Retinal pigment epithelial cell (primary cell): ENCODE results near the gene SAMSN1.
A peak's percentile ranks its signal among the peaks of the same experiment; 100 is the strongest.

Experiments used
- DNase-seq: peaks from one replicate; pipeline ENCODE4 v3.0.0-alpha.2; 2010; ENCODE audit warnings: low read depth
- H3K4me3 ChIP-seq: 2 replicates; pipeline ENCODE4 v1.5.1; 2011; ENCODE audit warnings: mild to moderate bottlenecking, low read length, control low read depth, moderate library complexity
- TF ChIP-seq, protein P1 (sequence below): conservative IDR thresholded peaks from 2 replicates; pipeline ENCODE4 v1.5.1; 2011; ENCODE audit warnings: low read depth, low read length, control low read depth, inconsistent platforms

Gene SAMSN1

DNA sequence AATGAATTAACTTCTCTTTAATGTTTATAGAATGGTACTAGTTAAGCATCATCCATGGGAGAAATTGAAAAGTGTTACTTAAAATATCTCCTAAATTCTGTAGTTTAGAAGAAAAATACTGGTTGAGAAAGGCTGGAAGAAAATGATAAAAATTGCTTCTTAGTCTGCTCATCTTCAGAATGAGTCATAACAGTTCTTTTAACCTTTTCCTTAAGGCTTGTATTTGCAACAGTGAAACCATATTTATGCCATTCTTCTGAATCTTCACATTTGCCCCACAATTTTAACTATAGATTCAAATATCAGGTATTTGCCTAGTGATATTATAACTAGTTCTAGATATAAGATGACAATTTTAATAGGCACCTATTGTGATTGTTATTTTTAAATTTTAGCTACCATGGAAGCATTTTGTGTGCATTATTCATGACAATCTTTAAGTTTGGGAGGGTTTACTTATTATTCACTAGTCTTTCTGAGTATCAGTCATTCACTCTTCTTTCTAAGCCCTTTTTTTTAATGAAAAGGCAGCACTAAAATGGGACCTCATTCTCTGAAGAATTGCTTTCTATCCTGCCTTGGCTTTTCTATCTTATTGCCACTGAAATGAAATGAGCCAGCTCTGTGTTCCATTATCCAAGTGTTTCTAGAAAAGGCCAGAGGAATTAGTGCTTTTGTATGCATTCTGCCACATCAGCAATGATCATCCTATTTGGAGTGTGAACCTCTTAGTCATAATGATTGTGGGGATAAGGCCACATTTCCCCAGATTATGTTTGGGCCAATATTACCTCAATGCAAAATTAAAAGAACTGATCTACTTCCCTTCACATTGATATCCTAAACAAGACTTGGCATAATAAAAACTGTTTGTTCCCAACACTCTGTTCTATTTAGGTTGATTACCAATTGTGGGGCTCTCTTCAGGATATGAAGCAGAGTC is 58.4 kb downstream of the SAMSN1 start:
- TF ChIP-seq, protein P1, sequence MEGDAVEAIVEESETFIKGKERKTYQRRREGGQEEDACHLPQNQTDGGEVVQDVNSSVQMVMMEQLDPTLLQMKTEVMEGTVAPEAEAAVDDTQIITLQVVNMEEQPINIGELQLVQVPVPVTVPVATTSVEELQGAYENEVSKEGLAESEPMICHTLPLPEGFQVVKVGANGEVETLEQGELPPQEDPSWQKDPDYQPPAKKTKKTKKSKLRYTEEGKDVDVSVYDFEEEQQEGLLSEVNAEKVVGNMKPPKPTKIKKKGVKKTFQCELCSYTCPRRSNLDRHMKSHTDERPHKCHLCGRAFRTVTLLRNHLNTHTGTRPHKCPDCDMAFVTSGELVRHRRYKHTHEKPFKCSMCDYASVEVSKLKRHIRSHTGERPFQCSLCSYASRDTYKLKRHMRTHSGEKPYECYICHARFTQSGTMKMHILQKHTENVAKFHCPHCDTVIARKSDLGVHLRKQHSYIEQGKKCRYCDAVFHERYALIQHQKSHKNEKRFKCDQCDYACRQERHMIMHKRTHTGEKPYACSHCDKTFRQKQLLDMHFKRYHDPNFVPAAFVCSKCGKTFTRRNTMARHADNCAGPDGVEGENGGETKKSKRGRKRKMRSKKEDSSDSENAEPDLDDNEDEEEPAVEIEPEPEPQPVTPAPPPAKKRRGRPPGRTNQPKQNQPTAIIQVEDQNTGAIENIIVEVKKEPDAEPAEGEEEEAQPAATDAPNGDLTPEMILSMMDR: no peak
- H3K4me3 ChIP-seq: no peak overlapping the region
- peak; percentile 4 for DNase-seq

- TF ChIP-seq, protein P1: no peak
- no peak for DNase-seq
- no peak overlapping the region for H3K4me3 ChIP-seq
Measured at GRCh38 chr21:14486869-14487268, 59.2 kb downstream of the SAMSN1 start.

GRCh38 chr21:14484188-14485009 is 61.7 kb downstream of the SAMSN1 start:
- TF ChIP-seq, protein P1: no peak
- no peak overlapping the region for H3K4me3 ChIP-seq
- no peak for DNase-seq

- TF ChIP-seq, protein P1: no peak
- DNase-seq: no peak
Measured at GRCh38 chr21:14483296-14483695, 62.8 kb downstream of the SAMSN1 start.

GRCh38 chr21:14482165-14482564 is 64.0 kb downstream of the SAMSN1 start:
- no peak for DNase-seq
- TF ChIP-seq, protein P1: no peak
- H3K4me3 ChIP-seq: no peak overlapping the region

More at GRCh38 chr21:14483296-14483695, 62.8 kb downstream of the SAMSN1 start:
- H3K4me3 ChIP-seq: no peak overlapping the region

- TF ChIP-seq, protein P1: no peak
- DNase-seq: peak; percentile 1
- H3K4me3 ChIP-seq: no peak overlapping the region
Measured at GRCh38 chr21:14480411-14481031, 65.6 kb downstream of the SAMSN1 start.
